IMR-90 (cell line): Measurements from ENCODE around the gene LAMB2. TPM values are rescaled to one million over a fixed set of nuclear protein-coding genes. Genes with fewer than 3 reads are reported as not detected.

Source experiments
- ATAC-seq: fragments of 200-7000 bp; cut with Tn5 transposase; 2 replicates; pipeline ENCODE4 v1.9.1; 2020; ENCODE audit warnings: low read depth, mild to moderate bottlenecking, moderate library complexity
- BruUV-seq: library from RNA; stranded (reverse); fragments of 400-500 nt; replicated peaks from 2 replicates; lab custom pipeline; 2021; lab: Mats Ljungman, UMichigan
- CTCF ChIA-PET: fragments of 300-600 bp; formaldehyde crosslinking; extraction: SDS; loops from one replicate; lab custom pipeline; 2021; ENCODE audit warnings: antibody characterized with exemption; lab: Yijun Ruan, JAX
- POLR2A ChIA-PET: fragments of 300-600 bp; sonication (Branson Sonifier 250); formaldehyde crosslinking; loops from one replicate; lab custom pipeline; 2022; ENCODE audit warnings: antibody characterized with exemption; ENCODE audit not compliant: unreplicated experiment; lab: Charles Lee
- DNase-seq: peaks from one replicate; pipeline ENCODE4 v3.0.0; 2013
- H2AFZ ChIP-seq: replicated peaks from 2 replicates; pipeline ENCODE3; 2013; ENCODE audit warnings: low read length, mild to moderate bottlenecking; ENCODE audit not compliant: poor library complexity
- H2AK5ac ChIP-seq: 2 replicates; pipeline ENCODE4 v1.6.1; 2013; ENCODE audit warnings: low read depth, low read length, inconsistent platforms
- H2AK9ac ChIP-seq: replicated peaks from 2 replicates; pipeline ENCODE3; 2013; ENCODE audit warnings: mild to moderate bottlenecking, low read depth, low read length, moderate library complexity; ENCODE audit not compliant: poor library complexity
- H2BK120ac ChIP-seq: 2 replicates; pipeline ENCODE4 v1.6.1; 2013; ENCODE audit warnings: low read depth, low read length, inconsistent platforms
- H2BK15ac ChIP-seq: 3 replicates; pipeline ENCODE4 v1.6.1; 2013; ENCODE audit warnings: low read depth, low read length, inconsistent platforms
- H2BK20ac ChIP-seq: 2 replicates; pipeline ENCODE4 v1.6.1; 2013; ENCODE audit warnings: low read depth, mild to moderate bottlenecking, inconsistent platforms, low read length, moderate library complexity
- H2BK5ac ChIP-seq: 2 replicates; pipeline ENCODE4 v1.6.1; 2013; ENCODE audit warnings: mild to moderate bottlenecking, low read depth, low read length, inconsistent platforms; ENCODE audit not compliant: poor library complexity, severe bottlenecking
- H3K14ac ChIP-seq: replicated peaks from 2 replicates; pipeline ENCODE4 v1.6.1; 2013; ENCODE audit warnings: low read depth, low read length, inconsistent platforms
- H3K18ac ChIP-seq: 2 replicates; pipeline ENCODE4 v1.6.1; 2013; ENCODE audit warnings: low read depth, low read length, control low read depth
- H3K23ac ChIP-seq: 2 replicates; pipeline ENCODE4 v1.6.1; 2013; ENCODE audit warnings: low read depth, low read length, inconsistent platforms
- H3K27ac ChIP-seq: 2 replicates; pipeline ENCODE4 v1.5.1; 2013; ENCODE audit warnings: mild to moderate bottlenecking, control low read depth, low read length; ENCODE audit not compliant: insufficient read depth
- H3K27me3 ChIP-seq: 2 replicates; pipeline ENCODE4 v1.6.1; 2013; ENCODE audit warnings: low read length; ENCODE audit not compliant: control insufficient read depth, insufficient read depth
- H3K36me3 ChIP-seq: 2 replicates; pipeline ENCODE4 v1.6.1; 2013; ENCODE audit warnings: low read length, mixed read lengths; ENCODE audit not compliant: control insufficient read depth, insufficient read depth
- H3K4ac ChIP-seq: 2 replicates; pipeline ENCODE4 v1.6.1; 2013; ENCODE audit warnings: low read depth, low read length, inconsistent platforms
- H3K4me1 ChIP-seq: 2 replicates; pipeline ENCODE4 v1.6.1; 2013; ENCODE audit warnings: low read length, mixed read lengths; ENCODE audit not compliant: control insufficient read depth, insufficient read depth
- H3K4me2 ChIP-seq: 2 replicates; pipeline ENCODE4 v1.6.1; 2013; ENCODE audit warnings: low read depth, mild to moderate bottlenecking, control low read depth, low read length, moderate library complexity
- H3K4me3 ChIP-seq: 2 replicates; pipeline ENCODE4 v1.5.1; 2013; ENCODE audit warnings: low read depth, mild to moderate bottlenecking, control low read depth, low read length, moderate library complexity; ENCODE audit not compliant: insufficient read depth
- H3K56ac ChIP-seq: 2 replicates; pipeline ENCODE4 v1.6.1; 2013; ENCODE audit warnings: low read length, inconsistent platforms; ENCODE audit not compliant: insufficient read depth; ENCODE audit errors: extremely low read depth
- H3K79me1 ChIP-seq, 2 experiments: 2 replicates each; pipeline ENCODE4 v1.6.1; 2013; ENCODE audit warnings: low read length in 2 of 2, inconsistent platforms in 1 of 2, low read depth in 1 of 2
- H3K9ac ChIP-seq: 2 replicates; pipeline ENCODE4 v1.6.1; 2013; ENCODE audit warnings: low read depth, low read length, control low read depth
- H3K9me1 ChIP-seq: 2 replicates; pipeline ENCODE4 v1.6.1; 2013; ENCODE audit warnings: low read length, inconsistent platforms; ENCODE audit not compliant: insufficient read depth
- H3K9me3 ChIP-seq: 2 replicates; pipeline ENCODE4 v1.6.1; 2013; ENCODE audit warnings: low read length; ENCODE audit not compliant: control insufficient read depth, insufficient read depth
- H4K20me1 ChIP-seq: 2 replicates; pipeline ENCODE4 v1.6.1; 2013; ENCODE audit warnings: low read length, inconsistent platforms; ENCODE audit not compliant: insufficient read depth
- H4K5ac ChIP-seq: 2 replicates; pipeline ENCODE4 v1.6.1; 2013; ENCODE audit warnings: mild to moderate bottlenecking, low read depth, low read length, control low read depth
- H4K8ac ChIP-seq, 2 experiments: 2 replicates each; pipeline ENCODE4 v1.6.1; 2013; ENCODE audit warnings: low read depth in 2 of 2, low read length in 2 of 2, control low read depth in 1 of 2, inconsistent platforms in 1 of 2
- H4K91ac ChIP-seq: 2 replicates; pipeline ENCODE4 v1.6.1; 2013; ENCODE audit warnings: low read depth, low read length, inconsistent platforms; ENCODE audit not compliant: insufficient read depth
- BHLHE40 ChIP-seq: fragments of 150-350 bp; IDR thresholded peaks from 2 replicates; pipeline ENCODE4 v1.6.1; 2016; ENCODE audit warnings: mild to moderate bottlenecking, low read depth, low read length
- CHD1 ChIP-seq: IDR thresholded peaks from 2 replicates; pipeline ENCODE4 v1.6.1; 2012; ENCODE audit warnings: low read depth, low read length, improper control_type of control experiment
- MAFK ChIP-seq: IDR thresholded peaks from 2 replicates; pipeline ENCODE4 v1.6.1; 2012; ENCODE audit warnings: low read depth, low read length, improper control_type of control experiment
- WGBS, 2 experiments: methylation state at CpG; one replicate each; pipeline versions ENCODE4 v1.1.5 to v1.1.7; 2013; ENCODE audit warnings: missing lambda C conversion rate in 2 of 2; ENCODE audit not compliant: insufficient read length in 1 of 2; ENCODE audit errors: extremely low coverage in 2 of 2; 5-methylcytosine and 5-hydroxymethylcytosine counted together
- dilution Hi-C: fragments of 300-500 bp; cut with HindIII; formaldehyde crosslinking; loops from one replicate; pipeline ENCODE4 v1.14.3; 2018; ENCODE audit warnings: low sequenced_read_pairs; ENCODE audit not compliant: unreplicated experiment
- in situ Hi-C: fragments of 300-500 bp; cut with MboI; formaldehyde crosslinking; loops from 3 replicates; pipeline ENCODE4 v1.14.3; 2019; ENCODE audit warnings: low sequenced_read_pairs, inconsistent platforms, mixed read lengths
- intact Hi-C: fragments of 100-400 bp; cut with micrococcal nuclease; formaldehyde crosslinking; loops from 2 replicates; pipeline ENCODE4 v1.10.0; 2022
- polyA plus RNA-seq, 3 experiments: library from polyadenylated mRNA; depleted of rRNA; stranded (reverse); fragments of >200 nt; gene quantifications; 2 replicates each; pipeline ENCODE4 v1.2.3, GENCODE V29; 2012; ENCODE audit warnings: low replicate concordance in 1 of 3
- total RNA-seq: library from RNA; depleted of rRNA; stranded (reverse); fragments of >200 nt; gene quantifications from 2 replicates; pipeline ENCODE4 v1.2.3, GENCODE V29; 2012

LAMB2 gene
- total and polyA plus RNA-seq, 2 of the 4 experiments (the other 2 are of a cell fraction): 213 to 570 TPM

DNA sequence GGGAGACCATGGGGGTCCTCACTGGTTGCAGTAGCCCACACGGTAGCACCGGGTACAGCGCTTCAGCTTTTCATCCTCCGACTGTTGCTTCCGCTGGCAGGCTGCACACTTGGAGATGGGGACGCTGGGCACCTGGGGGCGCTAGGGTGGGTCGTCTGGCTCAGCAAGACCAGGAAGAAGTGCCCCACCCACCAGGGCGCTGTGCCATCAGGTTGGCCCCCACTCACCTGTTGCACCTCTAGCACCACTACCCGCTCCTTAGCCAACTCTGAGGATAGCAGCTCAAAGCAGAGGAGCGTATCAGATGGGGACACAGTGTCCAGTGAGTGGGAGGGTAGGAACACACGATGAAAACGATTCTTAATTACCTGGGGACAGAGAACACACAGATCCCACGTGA, 20.6 kb downstream of the LAMB2 start:
- Histone ChIP-seq H2BK15ac (no peak overlapping the region), H3K9ac (no peak overlapping the region), H3K9me3 (no peaks in the 10 kb centered on the region), H3K4ac (no peak overlapping the region), H2AK5ac (no peak overlapping the region), H3K18ac (no peak overlapping the region), H3K36me3 (peaks cover 88% of the 10 kb centered on the region), H4K5ac (no peak overlapping the region), H2BK5ac (no peak overlapping the region), H3K27me3 (no peaks in the 10 kb centered on the region), H3K27ac (no peak overlapping the region), H3K23ac (no peak overlapping the region), H4K8ac (no peak overlapping the region), H3K4me3 (no peak overlapping the region), H3K4me2 (no peak overlapping the region), H2AFZ (no peak overlapping the region), H2BK20ac (no peak overlapping the region), H2AK9ac (no peak overlapping the region), H3K9me1 (no peaks in the 10 kb centered on the region), H4K20me1 (no peaks in the 10 kb centered on the region), H2BK120ac (no peak overlapping the region), H3K4me1 (no peaks in the 10 kb centered on the region), H4K91ac (no peak overlapping the region), H3K79me1 (peaks cover 11 to 15% of the 10 kb centered on the region in 2 experiments; a peak in 3 of 4 replicates), H3K56ac (no peak overlapping the region), H3K14ac (no peak overlapping the region)
- ChIA-PET CTCF (no interaction called here), POLR2A (no interaction called here)
- no peak for DNase-seq
- no TSS peak for BruUV-seq
- dilution Hi-C loops (no loop called here), intact Hi-C loops (no loop called here), in situ Hi-C loops (no loop called here)
- TF ChIP-seq CHD1: no peak
- no peak for TF ChIP-seq BHLHE40
- TF ChIP-seq MAFK: no peak
- no peak for ATAC-seq
- no CpG with 5 or more reads among the region's 14 CpGs for WGBS, 2 experiments
